GM21576 (cell line): ENCODE measurements around the gene ZNF774.
"Not testable (repeated sequence)": the region's sequence is repeated elsewhere in the genome, so short reads cannot be mapped to it uniquely, and the experiment has no call there.

ENCODE experiments used
- ATAC-seq: cut with Tn5 transposase; IDR thresholded peaks from one replicate; pipeline ENCODE4 v1.9.1; 2021; ENCODE audit warnings: mild to moderate bottlenecking, moderate library complexity; ENCODE audit not compliant: unreplicated experiment

ZNF774 gene

DNA sequence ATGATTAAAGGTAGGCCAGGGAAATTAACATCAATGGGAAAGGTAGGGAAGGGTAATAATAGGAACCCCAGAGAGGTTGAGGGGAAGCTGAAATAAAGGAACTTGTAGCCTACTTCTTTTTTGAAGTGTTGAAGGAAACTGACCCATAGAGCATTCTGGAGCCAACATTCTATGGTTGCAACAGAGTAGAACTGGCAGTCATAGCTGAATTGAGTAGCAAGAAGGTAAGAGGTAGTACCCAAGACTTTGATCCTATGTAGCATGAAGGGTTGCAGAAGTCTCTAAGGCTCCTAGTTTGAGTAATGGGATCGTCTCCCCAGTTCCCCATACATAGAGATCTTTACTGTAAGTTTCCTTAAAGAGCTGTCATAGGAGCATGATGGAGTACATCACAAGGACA is 7.4 kb upstream of the ZNF774 start:
- no peak for ATAC-seq

DNA sequence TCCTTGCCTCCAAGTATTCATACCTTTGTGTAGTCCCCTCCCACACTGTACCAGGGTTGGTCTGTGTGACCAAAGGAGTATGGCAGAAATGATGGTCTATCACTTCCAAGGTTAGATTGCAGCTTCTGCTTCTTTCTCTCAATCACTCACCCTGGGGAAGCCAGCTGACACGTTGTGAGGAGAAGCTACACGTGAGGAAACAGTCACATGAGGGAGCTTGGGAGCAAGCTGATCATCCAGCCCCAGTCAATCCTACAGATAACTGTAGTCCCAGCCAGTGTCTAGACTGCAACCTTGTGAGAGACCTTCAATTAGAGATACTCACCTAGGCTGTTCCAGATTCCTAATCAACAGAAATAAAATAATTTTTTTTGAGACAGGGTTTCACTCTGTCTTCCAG is 6.2 kb upstream of the ZNF774 start:
- no peak for ATAC-seq

DNA sequence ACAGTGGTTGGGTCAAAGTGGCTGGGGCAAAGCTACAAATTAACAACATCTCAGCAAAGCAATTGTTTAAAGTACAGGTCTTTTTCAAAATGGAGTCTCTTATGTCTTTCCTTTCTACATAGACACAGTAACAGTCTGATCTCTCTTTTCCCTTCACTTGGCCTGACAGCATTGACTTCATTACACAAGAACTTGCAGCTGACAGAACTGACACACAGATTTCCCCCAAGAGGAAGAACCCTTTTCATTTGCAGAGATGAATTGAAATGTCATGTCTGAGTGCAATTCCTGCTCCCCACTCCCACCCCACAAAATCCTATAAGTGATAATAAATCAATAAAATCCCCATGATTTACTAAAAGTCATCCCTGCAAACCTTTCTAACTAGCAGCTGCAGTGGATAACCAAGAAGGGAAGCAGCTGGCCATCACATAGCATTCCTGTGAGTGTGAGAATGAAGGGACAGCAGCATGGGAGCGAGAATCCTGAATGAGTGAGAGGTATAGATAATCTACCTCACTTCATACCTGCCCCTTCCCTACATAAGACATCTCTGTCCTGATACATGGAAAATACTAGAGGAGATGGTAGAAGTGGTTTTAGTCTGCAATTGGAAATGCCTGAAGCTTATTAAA is 4.5 kb upstream of the ZNF774 start:
- ATAC-seq: not testable (repeated sequence)

DNA sequence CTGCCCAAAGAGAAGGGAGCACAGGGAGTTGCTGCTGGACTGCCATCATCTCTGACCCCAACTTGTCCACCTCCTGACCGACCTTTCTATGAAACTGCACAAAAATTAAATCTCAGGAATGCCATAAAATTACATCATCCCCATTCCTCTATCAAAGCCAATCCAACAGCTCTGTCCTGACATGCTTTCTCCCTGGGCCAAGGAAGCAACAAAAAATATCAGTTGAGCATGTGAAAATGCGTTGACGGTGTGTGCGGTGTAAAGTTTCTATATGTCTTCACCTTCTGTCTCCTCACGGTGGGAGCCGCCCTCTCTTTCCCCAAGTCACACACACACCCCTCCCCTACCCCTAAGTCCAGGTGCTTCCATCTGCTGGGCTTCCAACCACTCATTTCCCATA is 3.6 kb upstream of the ZNF774 start:
- no peak for ATAC-seq

DNA sequence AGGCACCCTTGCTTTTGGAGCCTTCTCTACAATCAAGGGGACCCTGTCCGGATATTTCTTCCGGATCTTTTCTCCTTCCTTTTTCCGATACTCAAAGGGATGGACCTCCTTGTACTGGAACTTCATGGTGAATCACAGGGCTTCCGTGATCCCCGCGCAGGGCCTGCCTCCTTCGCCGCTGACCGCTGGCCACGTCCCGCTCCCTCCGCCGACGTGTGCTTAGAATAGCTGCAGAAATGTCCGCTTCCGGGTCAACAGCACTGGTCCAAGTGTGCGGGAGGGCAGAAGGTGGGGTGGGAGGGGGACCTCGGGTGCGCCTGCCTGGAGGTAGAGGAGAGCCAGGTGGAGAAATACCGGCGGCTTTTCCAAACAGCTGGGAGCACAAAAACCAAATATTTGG is 3.0 kb upstream of the ZNF774 start:
- no peak for ATAC-seq

DNA sequence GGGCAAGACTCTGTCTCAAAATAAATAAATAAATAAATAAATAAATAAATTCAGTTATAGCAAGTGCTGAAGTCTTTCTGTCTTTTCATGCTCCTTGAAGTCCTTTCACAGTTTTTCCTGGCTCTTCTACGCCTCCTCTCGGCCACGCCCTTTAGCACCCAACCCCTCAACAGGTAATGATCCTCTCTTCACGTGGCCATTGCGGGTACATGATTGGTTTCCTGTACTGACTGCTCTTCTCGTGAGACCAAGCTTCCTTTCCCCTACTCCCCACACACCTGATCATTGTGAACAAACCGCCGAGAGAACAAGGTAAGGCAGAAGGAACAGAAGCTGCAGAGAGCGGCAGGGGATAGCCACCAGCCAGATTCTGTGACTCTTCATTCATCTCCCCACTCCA is 2.3 kb upstream of the ZNF774 start:
- ATAC-seq: no peak

DNA sequence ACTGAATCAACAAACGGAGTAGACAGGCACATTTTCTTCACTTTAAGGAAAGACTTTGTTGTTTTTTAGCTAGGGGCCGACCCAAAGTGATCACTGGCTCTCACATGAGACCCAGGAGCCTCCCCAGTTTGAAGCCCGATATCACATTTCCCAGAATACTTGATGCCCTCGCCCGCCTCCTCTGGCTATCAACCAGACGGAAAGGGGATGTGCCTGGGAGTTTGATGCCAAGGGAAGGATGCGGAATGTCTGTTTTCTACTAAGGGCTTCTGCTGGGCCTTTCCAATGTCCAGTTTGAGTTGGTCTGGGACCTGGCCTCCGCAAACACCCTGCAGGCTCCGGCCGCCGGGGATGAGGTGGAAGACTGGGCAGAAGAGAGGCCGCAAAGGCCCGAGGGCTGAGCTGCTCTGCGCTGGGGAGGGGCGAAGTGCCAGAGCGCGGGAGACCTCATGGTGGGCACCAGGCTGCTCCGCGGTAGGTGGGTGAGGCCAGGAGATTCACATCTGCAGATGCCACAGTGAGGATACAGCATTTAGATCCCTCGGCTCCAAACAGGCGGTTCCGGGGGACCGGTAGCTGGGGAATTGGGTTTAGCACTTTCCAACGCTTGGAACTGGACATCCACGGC is 491 bp upstream of the ZNF774 start:
- ATAC-seq: no peak

DNA sequence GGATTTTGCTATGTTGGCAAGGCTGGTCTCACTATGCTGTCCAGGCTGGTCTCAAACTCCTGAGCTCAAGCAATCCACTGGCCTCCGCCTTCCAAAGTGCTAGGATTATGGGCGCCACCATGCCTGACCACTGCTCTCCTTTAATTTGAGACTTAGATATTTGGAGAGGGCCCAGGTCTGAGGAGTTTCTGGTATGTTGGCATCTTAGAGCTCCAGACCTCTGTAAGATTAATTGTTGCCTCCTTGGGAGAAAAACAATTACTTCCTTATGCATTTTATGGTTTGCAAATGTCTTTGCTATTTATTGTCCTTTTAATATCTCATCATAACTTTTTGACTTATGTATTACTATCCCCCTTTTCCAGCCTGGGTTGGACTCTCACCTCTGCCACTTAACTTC is 2.9 kb downstream of the ZNF774 start:
- ATAC-seq: no peak

DNA sequence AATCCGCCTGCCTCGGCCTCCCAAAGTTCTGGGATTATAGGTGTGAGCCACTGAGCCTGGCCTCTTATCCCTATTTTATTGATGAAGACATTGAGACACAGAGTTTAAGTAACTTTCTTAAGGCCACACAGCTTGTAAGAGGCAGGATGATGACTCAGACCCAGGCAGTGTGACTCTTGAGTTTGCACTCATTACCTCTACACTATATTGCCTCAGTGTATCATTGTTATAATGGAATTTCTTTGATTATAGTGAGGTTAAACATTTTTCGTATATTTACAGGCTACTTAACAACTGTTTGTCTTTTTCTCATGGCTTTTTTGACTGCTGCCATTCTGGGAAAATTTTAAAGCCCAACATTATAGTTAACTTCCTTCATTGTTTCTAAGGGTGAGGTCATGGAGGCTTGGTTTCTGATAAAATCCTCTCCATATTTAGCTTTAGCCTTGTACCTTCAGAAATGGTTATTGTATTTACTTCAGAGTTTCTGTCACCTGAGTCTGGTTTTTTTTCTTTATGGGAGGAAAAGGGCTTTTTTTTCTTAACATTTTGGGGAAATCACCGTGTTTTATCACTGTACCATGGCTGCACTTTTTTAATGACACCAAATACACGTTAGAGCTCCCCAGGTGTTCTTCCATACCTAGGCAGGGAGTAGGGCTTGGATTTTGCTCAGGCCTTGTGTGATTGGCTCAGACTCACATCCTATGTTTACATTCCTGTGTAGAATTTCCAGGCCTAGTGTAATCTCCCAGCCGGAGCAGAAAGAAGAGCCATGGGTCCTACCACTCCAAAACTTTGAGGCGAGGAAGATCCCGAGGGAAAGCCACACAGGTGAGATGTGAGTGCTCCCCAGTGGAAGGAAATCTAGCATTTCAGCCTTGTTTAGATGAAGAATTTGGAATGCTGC is 6.3 kb downstream of the ZNF774 start:
- no peak for ATAC-seq

DNA sequence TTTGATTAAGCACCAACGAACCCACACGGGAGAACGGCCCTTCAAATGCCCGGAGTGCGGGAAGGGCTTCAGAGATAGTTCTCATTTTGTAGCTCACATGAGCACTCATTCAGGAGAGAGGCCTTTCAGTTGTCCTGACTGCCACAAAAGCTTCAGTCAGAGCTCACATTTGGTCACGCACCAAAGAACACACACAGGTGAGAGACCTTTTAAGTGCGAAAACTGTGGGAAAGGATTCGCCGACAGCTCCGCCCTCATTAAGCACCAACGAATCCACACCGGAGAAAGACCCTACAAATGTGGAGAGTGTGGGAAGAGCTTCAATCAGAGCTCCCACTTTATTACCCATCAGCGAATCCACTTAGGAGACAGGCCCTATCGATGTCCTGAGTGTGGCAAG is 8.7 kb downstream of the ZNF774 start:
- no peak for ATAC-seq

DNA sequence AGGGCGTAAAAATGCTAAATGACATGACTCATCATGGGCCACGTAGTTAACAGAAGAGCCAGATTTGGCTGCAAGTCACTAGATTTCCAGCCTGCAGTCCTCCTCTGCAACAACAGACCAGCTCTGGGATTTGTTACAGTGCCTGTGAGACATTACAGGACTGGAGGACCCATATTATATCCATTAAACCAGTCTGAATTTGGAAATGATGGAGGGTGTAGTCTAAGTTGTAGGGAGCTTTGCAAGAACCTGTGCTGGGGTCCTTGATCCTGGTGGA is 10.8 kb downstream of the ZNF774 start:
- ATAC-seq: no peak

DNA sequence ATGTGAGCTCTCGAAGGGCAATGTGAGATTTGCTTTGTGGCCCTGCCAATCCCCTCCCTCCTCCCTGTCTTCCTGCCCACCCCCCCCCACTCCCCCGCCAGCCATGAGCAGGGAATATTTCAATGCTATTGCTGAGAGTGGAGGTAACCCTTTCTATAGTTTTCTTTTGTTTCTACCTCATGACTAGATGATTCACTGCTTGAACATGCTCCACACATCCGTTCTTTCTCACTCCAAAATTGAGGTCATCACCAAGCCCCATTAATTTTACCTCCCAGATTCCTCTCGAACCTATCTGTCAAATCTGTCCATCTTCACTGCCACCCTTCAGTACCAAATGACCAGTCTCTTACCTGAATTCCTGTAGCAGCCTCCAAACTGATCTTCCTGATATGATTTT is 12.2 kb downstream of the ZNF774 start:
- no peak for ATAC-seq

DNA sequence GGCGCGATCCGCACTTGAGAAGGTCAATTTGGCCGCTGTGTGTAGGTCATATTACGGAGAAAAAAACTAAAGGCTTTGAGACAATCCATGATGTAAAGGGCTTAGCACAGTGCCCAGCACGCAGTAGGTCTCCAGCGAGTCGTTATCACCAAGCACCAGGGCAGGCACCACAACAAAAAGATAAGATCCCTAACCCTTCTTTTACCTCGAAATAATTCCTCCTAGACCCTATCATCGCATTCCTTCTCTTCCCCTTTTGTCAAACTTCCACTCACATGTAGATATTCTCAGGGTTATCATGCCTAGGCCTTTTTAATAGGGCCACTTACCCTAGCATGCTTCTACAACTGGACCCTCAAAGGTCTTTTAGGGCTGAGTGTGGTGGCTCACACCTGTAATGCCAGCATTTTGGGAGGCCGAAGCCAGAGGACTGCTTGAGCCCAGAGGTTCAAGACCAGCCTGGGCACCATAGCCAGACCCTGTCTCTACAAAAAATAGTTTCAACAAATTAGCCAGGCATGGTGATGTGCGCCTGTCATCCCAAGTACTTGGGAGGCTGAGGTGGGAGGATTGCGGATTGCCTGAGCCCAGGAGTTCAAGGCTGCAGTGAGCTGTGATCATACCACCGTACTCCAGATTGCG is 13.5 kb downstream of the ZNF774 start:
- no peak for ATAC-seq

DNA sequence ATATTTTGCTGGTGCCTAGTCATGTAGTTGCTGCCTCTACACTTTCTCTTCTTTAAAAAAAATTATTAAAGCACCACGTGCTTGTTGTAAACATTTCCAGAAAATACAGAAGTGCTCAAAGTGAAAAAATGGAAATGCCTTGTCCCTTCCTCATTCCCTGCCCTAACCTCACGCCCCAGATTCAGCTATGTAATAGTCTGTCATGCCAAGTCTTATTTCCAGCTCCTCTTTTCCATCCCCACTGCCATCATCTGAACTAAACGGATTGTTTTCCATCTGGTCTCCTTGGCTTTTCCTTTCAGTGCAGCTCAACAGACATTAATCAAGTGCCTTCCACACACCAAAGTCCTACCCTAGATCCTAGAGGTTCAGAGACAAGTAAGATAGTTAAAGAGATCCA is 15.5 kb downstream of the ZNF774 start:
- no peak for ATAC-seq

DNA sequence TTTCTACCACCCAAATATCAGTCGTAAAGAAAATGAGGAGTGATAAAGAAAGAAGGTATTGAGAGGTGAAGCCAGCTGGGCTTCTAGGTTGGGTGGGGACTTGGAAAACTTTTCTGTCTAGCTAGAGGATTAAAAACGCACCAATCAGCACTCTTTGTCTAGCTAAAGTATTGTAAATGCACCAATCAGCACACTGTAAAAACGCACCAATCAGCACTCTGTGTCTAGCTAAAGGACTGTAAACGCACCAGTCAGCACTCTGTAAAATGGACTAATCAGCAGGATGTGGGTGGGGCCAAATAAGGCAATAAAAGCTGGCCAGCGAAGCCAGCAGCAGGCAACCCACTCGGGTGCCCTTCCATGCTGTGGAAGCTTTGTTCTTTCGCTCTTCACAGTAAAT is 23.0 kb downstream of the ZNF774 start:
- no peak for ATAC-seq

DNA sequence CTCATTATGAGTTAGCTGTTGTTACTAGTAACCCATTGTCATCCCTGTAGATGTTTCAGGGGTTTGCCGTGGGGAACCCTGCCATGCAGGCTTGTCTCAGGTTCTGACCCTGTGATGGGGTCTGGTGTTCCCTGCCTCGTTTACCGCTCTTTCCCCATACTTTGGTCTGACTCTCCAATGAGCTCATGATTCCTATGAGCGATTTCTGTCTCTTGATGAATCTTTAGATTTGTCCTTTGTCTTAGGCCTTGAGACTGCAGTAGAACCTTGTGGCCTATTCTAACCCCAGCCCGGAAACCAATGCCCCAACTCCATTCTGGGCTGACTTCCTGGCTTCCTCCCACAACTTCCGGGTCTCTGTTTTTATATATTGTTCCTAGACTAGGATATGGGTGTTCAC is 24.7 kb downstream of the ZNF774 start:
- ATAC-seq: no peak

DNA sequence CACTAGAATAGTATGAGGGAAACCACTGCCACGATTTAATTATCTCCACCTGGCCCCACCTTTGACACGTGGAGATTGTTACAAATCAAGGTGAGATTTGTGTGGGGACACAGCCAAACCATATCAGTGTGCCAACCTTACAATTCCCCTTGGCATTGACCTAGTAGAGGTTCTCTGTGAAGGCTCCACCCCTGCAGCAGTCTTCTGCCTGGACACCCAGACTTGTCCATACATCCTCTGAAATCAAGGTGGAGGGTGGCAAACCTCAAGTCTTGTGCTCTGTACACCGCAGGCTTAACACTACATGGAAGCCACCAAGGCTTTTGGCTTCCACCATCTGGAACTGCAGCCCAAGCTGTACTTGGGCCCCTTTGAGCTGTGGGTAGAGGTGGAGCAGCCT is 27.2 kb downstream of the ZNF774 start:
- ATAC-seq: no peak

DNA sequence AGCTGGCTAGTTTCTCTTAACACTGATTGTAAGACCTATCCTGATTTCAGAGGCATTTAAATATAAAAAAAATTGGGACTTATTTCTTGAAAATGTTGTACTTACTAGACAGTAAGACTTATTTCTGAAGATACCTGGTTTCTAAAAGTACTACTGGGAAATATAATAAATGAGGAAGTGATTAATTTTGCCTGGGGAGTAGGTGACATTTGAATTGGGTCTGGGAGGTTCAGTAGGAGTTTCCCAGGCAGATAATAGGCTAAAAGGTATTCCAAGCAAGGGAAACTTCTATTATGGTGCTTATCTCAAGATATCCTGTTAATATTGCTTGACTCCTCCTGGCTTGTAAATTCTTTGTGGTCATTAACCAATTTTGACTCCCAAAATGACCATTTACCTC is 29.4 kb downstream of the ZNF774 start:
- ATAC-seq: no peak

DNA sequence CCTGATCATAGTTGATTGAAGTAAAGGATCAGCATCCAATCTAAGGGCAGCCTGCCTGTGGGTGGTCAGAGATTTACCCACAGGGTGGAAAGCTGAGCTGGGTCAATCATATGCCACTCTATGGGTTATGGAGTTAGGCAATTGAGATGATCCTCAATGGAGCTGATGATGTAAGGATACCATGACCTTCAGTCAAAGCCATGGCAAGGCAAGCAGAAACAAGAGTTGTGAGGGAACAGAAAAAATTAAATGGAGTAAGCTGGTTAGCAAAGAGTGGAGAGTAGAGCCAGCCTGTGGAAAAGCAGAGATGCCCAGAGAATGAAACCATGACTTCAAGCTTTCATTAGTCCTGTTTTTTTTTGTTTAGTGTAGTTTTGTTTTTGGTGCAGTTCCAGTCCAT is 30.2 kb downstream of the ZNF774 start:
- no peak for ATAC-seq

DNA sequence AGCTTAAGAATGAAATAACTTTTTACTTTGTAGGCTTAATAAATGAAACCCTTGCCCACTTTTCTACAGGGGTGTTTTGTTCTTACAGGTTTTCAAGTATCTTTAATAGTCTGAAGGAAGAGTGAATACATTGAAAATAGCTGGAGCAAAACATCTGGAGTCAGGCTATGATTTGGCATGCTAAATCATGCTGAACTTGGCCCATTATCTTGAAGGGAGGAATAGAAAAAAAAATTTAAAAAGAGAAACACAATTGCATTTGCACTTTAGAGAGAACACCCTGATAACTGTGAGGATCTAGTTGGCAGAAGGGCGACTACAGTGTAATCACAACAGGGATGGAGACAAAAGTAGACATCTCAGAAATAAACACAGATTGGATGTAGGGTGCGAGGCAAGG is 34.1 kb downstream of the ZNF774 start:
- no peak for ATAC-seq

DNA sequence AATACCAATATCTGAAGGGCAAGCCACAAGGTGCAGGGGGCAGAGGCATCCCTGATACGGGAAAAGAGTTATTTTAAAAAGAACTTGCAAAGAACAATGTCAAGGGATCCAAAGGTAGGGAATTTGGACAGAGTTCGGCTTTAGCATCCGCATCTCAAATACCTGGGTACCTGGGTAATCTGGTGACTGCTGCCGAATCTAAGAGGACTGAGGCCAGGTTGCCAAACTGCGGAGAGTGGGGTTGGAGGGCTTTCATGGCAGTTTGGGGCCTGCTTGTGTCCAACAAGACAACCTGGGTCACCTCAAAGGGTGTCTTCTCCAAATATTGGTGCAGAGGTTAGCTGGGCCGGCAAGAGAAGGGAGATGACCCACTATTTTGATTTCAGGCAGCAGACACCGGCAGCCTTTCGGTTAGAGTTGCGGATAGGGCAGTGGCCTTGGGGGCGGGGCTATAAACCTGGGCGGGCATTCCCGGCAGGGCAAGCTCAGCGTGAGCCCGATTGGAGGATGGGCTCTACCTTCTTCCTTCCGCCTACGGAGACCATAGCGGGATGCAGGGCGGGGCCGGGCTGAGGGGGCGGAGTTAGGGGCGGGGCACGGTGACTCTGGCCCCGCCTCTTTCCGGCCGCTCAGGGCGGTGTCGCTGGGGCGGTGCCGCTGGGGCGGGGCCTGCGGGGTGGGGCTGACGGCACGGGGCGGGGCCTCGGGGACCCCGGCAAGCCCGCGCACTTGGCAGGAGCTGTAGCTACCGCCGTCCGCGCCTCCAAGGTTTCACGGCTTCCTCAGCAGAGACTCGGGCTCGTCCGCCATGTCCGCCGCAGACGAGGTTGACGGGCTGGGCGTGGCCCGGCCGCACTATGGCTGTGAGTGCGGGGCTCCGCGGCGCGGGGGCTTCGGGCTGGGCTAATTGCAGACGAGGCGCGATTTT is 35.7 kb downstream of the ZNF774 start, which contains the start of gene IQGAP1:
Gene IQGAP1 (plus strand): TSS at position 709 of the 928 bp plus-strand sequence. CDS start 100 bp downstream, at position 809.
- ATAC-seq: peak; percentile 92
